ENCODE results near the gene SIK2. TPM values are rescaled to one million over a fixed set of nuclear protein-coding genes. Genes with fewer than 3 reads are reported as not detected.
A peak's percentile ranks its signal among the peaks of the same experiment; 100 is the strongest.

SIK2 gene
- total RNA-seq, 1 donor, result 2.4 TPM

DNA sequence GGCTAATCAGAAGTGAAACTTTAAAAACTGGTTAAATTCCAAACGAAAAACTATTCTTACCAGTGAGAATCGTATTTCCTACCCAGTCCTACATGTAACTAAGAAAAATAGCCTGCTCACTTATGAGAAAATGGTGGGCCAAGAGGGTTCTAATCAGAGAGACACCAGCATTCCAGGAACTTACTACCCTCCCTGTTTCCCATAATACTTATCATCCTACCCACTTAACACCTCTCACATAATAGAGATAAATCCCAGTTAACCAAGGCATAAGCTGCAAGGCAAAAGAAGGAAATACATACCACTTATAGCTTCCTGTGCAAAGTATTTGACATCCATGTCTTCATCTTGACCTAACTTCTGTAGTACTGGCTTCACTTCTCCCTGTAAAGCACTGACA, 139.5 kb downstream of the SIK2 start:
- no peaks in the 10 kb centered on the region for H3K9me3 ChIP-seq (ENCODE audit: low read depth, low read length)
- no peaks in the 10 kb centered on the region for H3K27me3 ChIP-seq (ENCODE audit: insufficient read depth, low read length)
- no peak overlapping the region for H3K4me3 ChIP-seq (ENCODE audit: low read length)
- no peaks in the 10 kb centered on the region for H3K4me1 ChIP-seq (ENCODE audit: insufficient read depth, low read length)

DNA sequence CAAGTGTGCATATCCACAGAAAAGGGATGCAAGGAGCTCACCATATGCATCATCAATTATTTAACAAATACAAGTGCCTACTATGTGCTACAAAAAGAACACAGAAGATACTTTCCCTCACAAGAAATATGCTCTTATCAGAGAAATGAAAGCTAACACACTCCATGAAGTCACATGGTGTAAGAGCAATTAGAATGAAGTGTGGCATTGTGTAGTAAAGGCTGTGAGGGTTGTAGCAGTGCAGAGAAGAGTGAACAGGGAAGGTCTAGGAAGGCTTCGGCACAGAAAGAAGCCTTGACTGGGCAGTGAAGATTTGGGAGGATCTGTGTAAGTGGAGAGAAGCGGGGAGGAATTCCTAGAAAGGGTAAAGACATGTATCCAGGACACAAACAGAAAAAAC, 141.5 kb downstream of the SIK2 start:
- no peaks in the 10 kb centered on the region for H3K9me3 ChIP-seq (ENCODE audit: low read depth, low read length)
- no peaks in the 10 kb centered on the region for H3K4me1 ChIP-seq (ENCODE audit: insufficient read depth, low read length)
- no peaks in the 10 kb centered on the region for H3K27me3 ChIP-seq (ENCODE audit: insufficient read depth, low read length)
- no peak overlapping the region for H3K4me3 ChIP-seq (ENCODE audit: low read length)

DNA sequence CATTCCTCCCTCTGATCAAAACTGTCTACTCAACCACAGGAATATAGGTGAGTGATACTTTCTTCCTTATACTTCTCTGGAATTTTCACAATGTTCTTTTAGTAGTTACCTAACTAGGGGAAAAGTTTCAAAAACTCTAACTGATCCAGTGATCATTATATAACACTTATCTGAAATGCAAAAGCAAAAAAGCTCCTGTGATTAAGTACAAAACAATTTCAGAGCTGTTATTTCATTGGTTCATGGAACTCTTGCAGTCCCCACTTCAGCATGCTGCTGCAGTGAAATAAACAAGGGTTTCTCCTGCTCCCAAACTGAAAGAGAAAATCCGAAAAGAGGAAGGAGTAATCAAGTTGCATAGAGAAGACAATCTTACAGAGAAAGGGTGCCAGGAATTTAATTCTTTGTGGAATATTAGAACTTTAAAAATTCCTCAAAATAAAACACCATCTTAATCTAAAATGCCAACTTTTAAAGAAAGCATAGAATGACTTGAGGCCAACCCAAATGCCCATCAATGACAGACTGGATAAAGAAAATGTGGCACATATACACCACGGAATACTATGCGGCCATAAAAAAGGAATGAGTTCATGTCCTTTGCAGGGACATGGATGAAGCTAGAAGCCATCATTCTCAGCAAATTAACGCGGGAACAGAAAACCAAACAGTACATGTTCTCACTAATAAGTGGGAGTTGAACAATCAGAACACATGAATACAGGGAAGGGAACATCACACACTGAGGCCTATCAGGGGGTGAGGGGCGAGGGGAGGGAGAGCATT, 143.7 kb downstream of the SIK2 start:
- Histone ChIP-seq H3K27me3 (ENCODE audit: insufficient read depth, low read length) (no peaks in the 10 kb centered on the region), H3K4me1 (ENCODE audit: insufficient read depth, low read length) (no peaks in the 10 kb centered on the region), H3K9me3 (ENCODE audit: low read depth, low read length) (no peaks in the 10 kb centered on the region), H3K4me3 (ENCODE audit: low read length) (no peak overlapping the region)

DNA sequence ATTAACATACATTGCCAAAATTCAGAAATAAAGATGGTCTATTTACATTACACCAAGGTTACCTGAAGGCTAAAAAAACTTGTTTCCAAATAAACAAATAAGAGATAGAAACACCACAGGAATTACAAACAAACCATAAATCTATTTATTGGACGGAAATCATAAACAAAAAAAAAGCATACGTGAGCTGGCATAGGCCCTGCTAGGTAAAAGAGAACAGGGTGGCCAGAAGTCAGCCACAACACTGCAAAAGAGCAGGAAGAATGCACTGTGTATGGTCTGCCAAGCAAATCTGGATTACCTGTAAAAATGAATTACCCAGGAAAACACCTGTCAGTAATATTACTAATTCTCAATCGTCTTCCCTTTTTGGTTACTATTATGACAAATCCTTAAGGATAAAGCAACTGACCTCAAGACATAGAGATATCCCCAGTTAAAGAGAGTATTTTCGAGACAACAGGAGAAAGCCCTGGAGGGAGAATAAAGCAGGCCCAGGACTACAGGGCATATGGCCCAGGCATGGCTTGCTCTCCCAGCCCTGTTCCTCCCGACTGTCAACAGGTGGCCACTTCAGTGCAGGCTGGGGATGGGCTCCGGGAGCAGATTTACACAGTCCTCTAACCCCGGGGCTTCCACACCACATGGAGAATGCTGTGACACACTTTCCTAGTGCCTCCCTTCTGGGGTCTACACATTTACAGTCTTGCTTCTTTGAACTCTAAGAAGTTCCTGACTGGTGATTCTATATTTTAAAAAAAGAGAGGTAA, 146.0 kb downstream of the SIK2 start:
- Histone ChIP-seq H3K27me3 (ENCODE audit: insufficient read depth, low read length) (no peaks in the 10 kb centered on the region), H3K9me3 (ENCODE audit: low read depth, low read length) (no peaks in the 10 kb centered on the region), H3K4me3 (ENCODE audit: low read length) (no peak overlapping the region), H3K4me1 (ENCODE audit: insufficient read depth, low read length) (no peaks in the 10 kb centered on the region)

DNA sequence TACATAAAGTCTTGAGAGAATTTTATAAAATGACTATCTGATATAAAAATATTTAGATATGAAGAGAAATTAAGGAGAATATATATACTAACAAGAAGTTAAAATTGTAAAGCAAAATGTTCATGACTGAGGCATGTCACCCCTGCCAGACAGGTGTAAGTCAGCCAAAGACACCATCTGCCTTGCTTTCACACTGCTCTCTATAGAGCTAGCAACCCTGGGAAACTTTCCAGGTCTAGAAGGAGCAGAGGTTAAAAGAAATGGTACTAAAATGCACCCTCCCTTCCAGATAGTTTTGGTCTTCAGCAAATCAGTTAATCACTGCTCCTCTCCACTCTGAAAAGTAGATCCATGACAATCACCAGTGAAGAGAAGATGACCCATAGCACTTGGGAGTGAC, 147.4 kb downstream of the SIK2 start:
- H3K9me3 ChIP-seq (ENCODE audit: low read depth, low read length), result no peaks in the 10 kb centered on the region
- H3K4me3 ChIP-seq (ENCODE audit: low read length), result no peak overlapping the region
- H3K4me1 ChIP-seq (ENCODE audit: insufficient read depth, low read length), result no peaks in the 10 kb centered on the region
- H3K27me3 ChIP-seq (ENCODE audit: insufficient read depth, low read length), result no peaks in the 10 kb centered on the region

DNA sequence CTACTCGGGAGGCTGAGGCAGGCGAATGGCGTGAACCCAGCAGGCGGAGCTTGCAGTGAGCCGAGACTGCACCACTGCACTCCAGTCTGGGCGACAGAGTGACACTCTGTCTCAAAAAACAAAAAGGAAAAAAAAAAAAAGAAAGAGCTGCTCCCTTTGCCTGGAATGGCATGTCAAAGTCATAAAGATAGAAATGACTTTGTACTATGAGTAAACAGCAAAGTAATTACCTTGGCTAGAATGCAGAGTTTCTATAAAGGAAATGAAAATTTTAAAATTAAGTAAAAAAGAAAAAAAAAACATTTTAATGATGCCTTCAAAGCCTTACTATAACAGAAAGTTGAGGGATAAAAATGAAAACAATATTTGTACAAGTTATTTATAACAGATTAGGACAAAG, 153.8 kb downstream of the SIK2 start:
- Histone ChIP-seq H3K9me3 (ENCODE audit: low read depth, low read length) (no peaks in the 10 kb centered on the region), H3K4me3 (ENCODE audit: low read length) (no peak overlapping the region), H3K27me3 (ENCODE audit: insufficient read depth, low read length) (no peaks in the 10 kb centered on the region), H3K4me1 (ENCODE audit: insufficient read depth, low read length) (no peaks in the 10 kb centered on the region)

DNA sequence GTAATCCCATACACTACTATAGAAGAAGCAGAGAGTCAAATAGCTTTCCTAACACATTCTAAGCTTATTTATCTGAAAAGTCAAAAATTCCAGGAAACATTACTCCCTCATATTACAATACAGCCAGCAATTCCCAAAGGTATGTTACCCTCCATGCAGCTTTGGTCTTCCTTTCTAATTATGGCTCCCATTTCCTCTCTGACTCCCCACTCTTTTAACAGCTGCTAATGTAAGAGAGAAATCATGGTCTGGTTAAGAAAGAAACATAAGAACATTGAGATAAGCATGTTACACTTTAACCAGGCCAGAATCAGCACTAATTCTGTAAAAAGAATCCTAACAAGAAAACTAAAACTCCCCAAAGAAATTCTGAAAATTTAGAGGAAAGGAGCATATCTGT, 157.1 kb downstream of the SIK2 start:
- H3K27me3 ChIP-seq (ENCODE audit: insufficient read depth, low read length), result no peaks in the 10 kb centered on the region

DNA sequence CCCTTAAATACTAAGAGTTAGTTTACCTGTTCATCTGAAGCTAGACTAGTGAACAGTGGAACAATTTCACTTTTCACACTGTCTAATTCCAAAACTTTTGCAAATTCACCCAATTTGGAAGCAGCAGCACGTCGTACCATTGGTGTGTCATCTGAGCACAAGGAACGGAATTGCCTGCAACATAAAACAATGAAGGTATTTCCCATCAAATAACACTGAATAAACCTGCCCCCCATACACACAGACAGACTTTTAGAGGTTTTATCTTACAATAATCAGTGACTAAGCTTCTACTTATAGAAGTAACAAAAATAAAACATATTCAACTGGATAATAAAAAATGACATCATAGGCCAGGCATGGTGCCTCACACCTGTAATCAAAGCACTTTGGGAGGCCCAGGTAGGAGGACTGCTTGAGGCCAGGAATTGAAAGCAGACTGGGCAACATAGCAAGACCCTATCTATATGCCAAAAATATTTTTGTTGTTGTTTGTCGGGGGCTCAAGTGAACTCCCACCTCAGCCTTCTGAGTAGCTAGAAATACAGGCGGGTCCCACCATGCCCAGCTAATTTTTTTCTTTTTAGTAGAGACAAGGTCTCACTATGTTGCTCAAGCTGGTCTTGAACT, 157.6 kb downstream of the SIK2 start:
- Histone ChIP-seq H3K4me1 (ENCODE audit: insufficient read depth, low read length) (peaks cover 13% of the 10 kb centered on the region), H3K27me3 (ENCODE audit: insufficient read depth, low read length) (no peaks in the 10 kb centered on the region), H3K9me3 (ENCODE audit: low read depth, low read length) (no peaks in the 10 kb centered on the region), H3K4me3 (ENCODE audit: low read length) (no peak overlapping the region)

More for the DNA sequence above, 157.1 kb downstream of the SIK2 start:
- Histone ChIP-seq H3K4me3 (ENCODE audit: low read length) (no peak overlapping the region), H3K9me3 (ENCODE audit: low read depth, low read length) (no peaks in the 10 kb centered on the region), H3K4me1 (ENCODE audit: insufficient read depth, low read length) (peaks cover 9% of the 10 kb centered on the region)

DNA sequence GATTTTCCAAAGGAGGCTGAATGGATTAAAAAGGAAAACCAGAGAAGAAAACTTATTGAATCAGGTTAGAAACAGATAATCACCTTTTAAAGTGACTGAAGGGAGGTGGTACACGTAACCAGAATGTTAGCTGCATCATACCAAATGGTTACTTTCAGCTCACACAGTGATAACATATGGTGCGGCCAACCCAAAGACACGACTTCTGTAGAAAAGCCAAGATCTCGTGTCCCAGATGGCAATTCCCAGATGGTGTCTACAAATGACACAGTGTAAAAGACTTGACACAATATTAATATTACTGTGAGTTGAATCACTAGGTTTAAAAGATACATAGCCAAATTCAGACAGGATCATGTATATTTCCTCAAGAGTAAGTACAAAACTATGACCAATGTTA, 158.8 kb downstream of the SIK2 start:
- Histone ChIP-seq H3K4me1 (ENCODE audit: insufficient read depth, low read length) (peaks cover 20% of the 10 kb centered on the region), H3K27me3 (ENCODE audit: insufficient read depth, low read length) (no peaks in the 10 kb centered on the region), H3K9me3 (ENCODE audit: low read depth, low read length) (no peaks in the 10 kb centered on the region), H3K4me3 (ENCODE audit: low read length) (no peak overlapping the region)

DNA sequence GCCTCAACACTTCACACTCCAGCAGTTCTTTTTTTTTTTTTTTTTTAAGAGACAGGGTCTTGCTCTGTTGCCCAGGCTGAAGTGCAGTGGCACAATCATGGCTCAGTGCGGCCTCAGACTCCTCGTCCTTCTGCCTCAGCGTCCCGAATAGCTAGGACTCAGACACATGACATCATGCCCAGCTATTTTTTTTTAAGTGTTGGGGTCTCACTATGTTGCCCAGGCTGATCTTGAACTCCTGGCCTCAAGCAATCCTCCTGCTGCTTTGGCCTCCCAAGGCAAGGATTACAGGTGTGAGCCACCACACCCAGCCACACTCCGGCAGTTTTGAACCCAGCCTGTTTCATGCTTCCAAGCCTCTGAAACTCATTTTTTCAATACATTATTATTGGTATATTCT, 160.3 kb downstream of the SIK2 start:
- Histone ChIP-seq H3K27me3 (ENCODE audit: insufficient read depth, low read length) (no peaks in the 10 kb centered on the region), H3K9me3 (ENCODE audit: low read depth, low read length) (no peaks in the 10 kb centered on the region), H3K4me3 (ENCODE audit: low read length) (no peak overlapping the region), H3K4me1 (ENCODE audit: insufficient read depth, low read length) (peaks cover 31% of the 10 kb centered on the region)

DNA sequence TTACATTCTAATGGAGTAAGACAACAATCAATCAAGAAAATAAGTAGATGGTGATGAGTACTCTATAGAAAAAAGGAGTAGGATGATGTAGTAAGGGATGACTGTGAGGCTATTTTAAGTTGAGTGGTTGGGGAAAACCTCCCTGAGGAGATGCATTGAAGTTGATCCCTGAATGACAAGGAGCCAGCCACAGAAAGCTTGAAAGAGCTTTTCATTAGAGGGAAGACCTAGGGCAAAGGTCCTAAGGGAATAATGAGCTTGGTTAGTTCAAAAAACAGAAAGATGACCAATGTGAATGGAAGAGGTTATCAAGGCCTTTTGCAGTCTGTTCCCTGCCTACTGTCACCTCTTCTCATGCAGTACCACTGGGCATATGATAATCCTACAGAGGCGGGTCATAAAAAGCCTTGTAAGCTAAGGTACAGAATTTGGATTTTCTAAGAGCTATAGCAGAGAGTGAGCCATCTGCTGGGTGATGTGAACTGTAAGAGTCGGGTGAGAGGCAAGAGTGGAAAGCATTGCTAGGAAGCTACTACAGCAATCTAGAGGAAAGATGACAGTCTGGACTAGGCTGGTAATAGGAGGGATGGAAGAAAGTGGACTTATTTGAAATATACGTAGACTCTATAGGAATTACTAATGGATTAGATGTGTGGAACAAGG, 160.9 kb downstream of the SIK2 start:
- Histone ChIP-seq H3K27me3 (ENCODE audit: insufficient read depth, low read length) (no peaks in the 10 kb centered on the region), H3K9me3 (ENCODE audit: low read depth, low read length) (no peaks in the 10 kb centered on the region), H3K4me3 (ENCODE audit: low read length) (no peak overlapping the region), H3K4me1 (ENCODE audit: insufficient read depth, low read length) (peaks cover 31% of the 10 kb centered on the region)

DNA sequence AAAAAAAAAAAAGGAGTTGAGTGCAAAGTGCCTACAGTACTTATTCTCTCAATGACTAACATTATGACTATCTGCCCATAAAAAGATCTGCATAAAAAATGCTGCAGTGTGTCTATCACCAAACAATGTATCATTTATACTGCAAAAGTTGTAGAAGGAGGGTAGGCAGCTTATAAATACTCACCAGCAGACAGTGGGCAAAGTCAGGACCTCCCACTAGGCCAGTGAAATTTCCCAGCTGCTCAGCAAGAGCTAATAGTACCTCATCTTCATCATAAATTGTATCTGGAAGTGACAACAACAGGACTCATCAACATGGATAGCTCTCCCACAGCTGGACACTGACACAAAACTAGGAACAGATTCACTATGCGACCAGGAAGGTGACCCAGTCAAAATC, 162.4 kb downstream of the SIK2 start:
- H3K4me1 ChIP-seq (ENCODE audit: insufficient read depth, low read length), result peaks cover 31% of the 10 kb centered on the region

DNA sequence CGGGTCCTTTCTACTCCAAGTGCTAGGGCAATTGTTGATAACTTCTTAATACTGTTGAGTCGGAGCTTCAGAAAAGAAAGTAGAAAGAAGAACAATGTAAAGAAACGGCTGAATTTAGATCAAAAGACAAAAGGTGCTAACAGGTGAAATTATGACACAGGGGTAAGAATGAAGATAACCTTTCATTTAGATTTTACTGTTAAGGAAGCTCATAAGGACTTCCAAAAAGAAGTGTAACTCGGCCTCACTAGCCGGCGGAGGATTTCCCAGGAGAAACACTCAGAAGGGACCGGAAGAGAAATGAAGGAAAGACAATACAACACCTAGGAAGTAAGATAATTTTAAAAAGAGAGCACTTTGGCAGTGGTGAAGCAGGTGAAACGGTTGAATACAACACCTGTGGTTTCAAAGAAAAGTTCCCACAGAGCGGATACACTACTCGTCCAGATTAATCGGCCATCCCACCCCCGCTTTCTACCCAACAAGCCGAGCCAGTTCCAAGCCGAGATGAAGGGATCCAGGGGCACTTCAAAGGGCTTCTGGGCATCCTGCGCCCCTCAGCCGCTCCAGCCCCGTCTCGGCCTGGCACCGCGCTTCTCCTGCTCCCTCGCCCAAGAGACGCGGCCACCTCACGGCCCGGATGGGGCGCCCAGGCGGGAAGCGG, 163.2 kb downstream of the SIK2 start:
- H3K27me3 ChIP-seq (ENCODE audit: insufficient read depth, low read length), result no peaks in the 10 kb centered on the region
- peaks cover 31% of the 10 kb centered on the region for H3K4me1 ChIP-seq (ENCODE audit: insufficient read depth, low read length)
- no peaks in the 10 kb centered on the region for H3K9me3 ChIP-seq (ENCODE audit: low read depth, low read length)
- peak overlapping the region; percentile 93 for H3K4me3 ChIP-seq (ENCODE audit: low read length)

More for the DNA sequence above, 162.4 kb downstream of the SIK2 start:
- Histone ChIP-seq H3K27me3 (ENCODE audit: insufficient read depth, low read length) (no peaks in the 10 kb centered on the region), H3K4me3 (ENCODE audit: low read length) (no peak overlapping the region), H3K9me3 (ENCODE audit: low read depth, low read length) (no peaks in the 10 kb centered on the region)

DNA sequence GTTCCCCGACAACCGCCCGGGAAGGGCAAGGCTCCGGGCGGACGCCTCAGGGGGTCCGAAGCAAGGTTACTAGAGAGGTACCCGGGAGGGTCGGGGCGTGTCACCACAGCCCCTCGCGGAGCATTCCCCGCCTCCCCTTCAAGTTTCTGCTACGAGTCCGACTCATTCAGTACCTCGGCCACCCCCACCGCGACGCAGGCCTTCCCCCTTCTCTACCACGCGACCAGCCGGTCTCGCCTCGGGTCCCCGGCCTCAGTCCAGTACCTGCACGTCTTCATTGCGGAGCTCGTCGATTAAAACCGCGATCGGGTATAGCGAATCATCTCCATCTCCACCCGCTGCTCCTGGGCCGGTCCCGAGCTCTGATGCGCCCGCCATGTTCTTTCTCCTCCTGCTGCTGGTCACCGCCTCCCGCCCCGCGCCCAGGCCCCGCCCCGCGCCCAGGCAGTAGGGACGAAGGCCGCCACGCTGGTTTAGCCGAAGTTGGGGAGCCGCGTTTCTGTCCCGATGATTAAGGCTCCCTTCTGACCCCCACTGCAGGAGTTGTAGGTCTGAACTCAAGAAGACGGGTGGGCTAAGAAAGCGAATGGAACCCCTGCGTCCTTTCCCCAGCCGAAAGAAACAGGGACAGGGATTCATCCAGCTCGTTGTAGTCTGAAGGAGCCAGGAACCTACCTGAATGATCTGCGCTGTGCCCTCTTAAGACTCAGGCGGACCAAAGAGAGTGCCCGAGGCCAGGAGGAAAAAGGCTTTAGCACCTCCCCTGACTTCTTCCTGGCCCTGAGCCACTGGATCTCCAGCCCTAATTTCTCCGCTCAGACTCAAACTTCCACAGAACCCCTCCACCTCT, 164.0 kb downstream of the SIK2 start, which contains the start of gene PPP2R1B:
Gene PPP2R1B (minus strand): TSS at position 406 of the 850 bp plus-strand sequence. CDS start 28 bp downstream, at position 378.
- Histone ChIP-seq H3K4me3 (ENCODE audit: low read length) (peak within 1 kb of the TSS; percentile 93), H3K4me1 (ENCODE audit: insufficient read depth, low read length) (peaks cover 31% of the 10 kb centered on the region), H3K27me3 (ENCODE audit: insufficient read depth, low read length) (no peaks in the 10 kb centered on the region), H3K9me3 (ENCODE audit: low read depth, low read length) (no peaks in the 10 kb centered on the region)

Data from mononuclear cell (primary cell).